Lower lobe of right lung (tissue), 2 donors: ENCODE data around the gene C3orf70. TPM values are rescaled to one million over a fixed set of nuclear protein-coding genes. Genes with fewer than 3 reads are reported as not detected.

Experiments
- ATAC-seq, 2 donors: fragments of 200-7000 bp; cut with Tn5 transposase; one replicate each; pipeline ENCODE4 v1.9.1; 2020 to 2022; ENCODE audit warnings: mild to moderate bottlenecking in 2 of 2, moderate library complexity in 2 of 2
- DNase-seq: peaks from one replicate; pipeline ENCODE4 v3.0.0-alpha.2; 2020
- H3K27ac ChIP-seq: fragments of 200-600 bp; one replicate; pipeline ENCODE4 v1.8.0; 2022
- H3K27me3 ChIP-seq: fragments of 200-600 bp; one replicate; pipeline ENCODE4 v1.8.0; 2022; ENCODE audit warnings: low read depth
- H3K36me3 ChIP-seq: fragments of 200-600 bp; one replicate; pipeline ENCODE4 v1.8.0; 2022; ENCODE audit warnings: mild to moderate bottlenecking
- H3K4me1 ChIP-seq: fragments of 200-600 bp; one replicate; pipeline ENCODE4 v1.8.0; 2022
- H3K4me3 ChIP-seq: fragments of 200-600 bp; one replicate; pipeline ENCODE4 v1.8.0; 2022; ENCODE audit warnings: mild to moderate bottlenecking
- H3K9me3 ChIP-seq: fragments of 200-600 bp; one replicate; pipeline ENCODE4 v1.8.0; 2022
- CTCF ChIP-seq: fragments of 200-600 bp; IDR thresholded peaks from one replicate; pipeline ENCODE4 v1.8.0; 2022; ENCODE audit warnings: antibody characterized with exemption, mild to moderate bottlenecking
- intact Hi-C: fragments of 100-400 bp; cut with DNase I; formaldehyde crosslinking; loops from one replicate; pipeline ENCODE4 v1.11.0; 2022
- long read RNA-seq: library from polyadenylated mRNA; unstranded; transcript quantifications from one replicate; pipeline ENCODE4 v2.0.0, GENCODE V29; 2021
- total RNA-seq: library from RNA; stranded (reverse); fragmentation: NEBNext Ultra II Directional; extraction: Animal tissue kit (Norgen Biotek cat#: 25700); gene quantifications from one replicate; pipeline ENCODE4 v1.2.1, GENCODE V29; 2021
- donor health status: DM: no; HTN: yes; CAD: no; lungs with severe emphysema.

The C3orf70 gene
- 3.2 TPM for total RNA-seq
- long read RNA-seq, partial matches to known transcripts, result 0 of 3 reads
- long read RNA-seq, other reads (novel, unspliced or antisense), result 3 of 3 reads

GRCh38 chr3:185152410-185153170, at the start of gene C3orf70:
Gene C3orf70 (minus strand): TSS chr3:185153060. CDS start chr3:185152823, 237 bp downstream.
- TF ChIP-seq CTCF, result no peak
- Histone ChIP-seq H3K27ac (peak within 1 kb of the TSS; percentile 69), H3K4me3 (peak within 1 kb of the TSS; percentile 66), H3K36me3 (no peaks in the 10 kb centered on the region), H3K27me3 (peaks cover 10% of the 10 kb centered on the region), H3K4me1 (peaks cover 14% of the 10 kb centered on the region), H3K9me3 (no peaks in the 10 kb centered on the region)
- DNase-seq (peak; percentile 61), ATAC-seq (peak; percentile 81 to 83)
- intact Hi-C loops, result no loop called here

- intact Hi-C loops, result no loop called here
- DNase-seq, result no peak
- Histone ChIP-seq H3K27ac (no peak overlapping the region), H3K4me3 (no peak overlapping the region), H3K36me3 (peaks cover 11% of the 10 kb centered on the region), H3K9me3 (no peaks in the 10 kb centered on the region), H3K27me3 (no peaks in the 10 kb centered on the region), H3K4me1 (no peaks in the 10 kb centered on the region)
- TF ChIP-seq CTCF, result no peak
- ATAC-seq, result no peak
These were observed 47.8 kb upstream of the C3orf70 start for GRCh38 chr3:185200639-185201038.

- Histone ChIP-seq H3K9me3 (no peaks in the 10 kb centered on the region), H3K4me1 (no peaks in the 10 kb centered on the region), H3K27me3 (no peaks in the 10 kb centered on the region), H3K36me3 (peaks cover 11% of the 10 kb centered on the region), H3K4me3 (no peak overlapping the region), H3K27ac (no peak overlapping the region)
- no peak for TF ChIP-seq CTCF
- DNase-seq (no peak), ATAC-seq (no peak)
- intact Hi-C loops, result no loop called here
These were observed 46.8 kb upstream of the C3orf70 start for GRCh38 chr3:185199671-185200070.

- Histone ChIP-seq H3K4me3 (no peak overlapping the region), H3K4me1 (no peaks in the 10 kb centered on the region), H3K9me3 (no peaks in the 10 kb centered on the region), H3K36me3 (peaks cover 7% of the 10 kb centered on the region), H3K27me3 (no peaks in the 10 kb centered on the region), H3K27ac (no peak overlapping the region)
- intact Hi-C loops, result no loop called here
- ATAC-seq (no peak), DNase-seq (no peak)
- TF ChIP-seq CTCF, result no peak
These were observed 46.3 kb upstream of the C3orf70 start for GRCh38 chr3:185199206-185199605.

GRCh38 chr3:185197068-185197467, 44.2 kb upstream of the C3orf70 start:
- DNase-seq, result no peak
- TF ChIP-seq CTCF, result no peak
- intact Hi-C loops, result no loop called here
- peaks cover 14% of the 10 kb centered on the region for H3K36me3 ChIP-seq
- no peak overlapping the region for H3K4me3 ChIP-seq
- no peak overlapping the region for H3K27ac ChIP-seq
- no peak for ATAC-seq
- H3K9me3 ChIP-seq, result no peaks in the 10 kb centered on the region
- no peaks in the 10 kb centered on the region for H3K27me3 ChIP-seq
- no peaks in the 10 kb centered on the region for H3K4me1 ChIP-seq
